Measurements from ENCODE around the gene ACSF3. TPM values are rescaled to one million over a fixed set of nuclear protein-coding genes. Genes with fewer than 3 reads are reported as not detected.

The ACSF3 gene
- total and polyA plus RNA-seq, 2 of the 4 experiments (the other 2 are of a cell fraction), result 9.5 to 14.2 TPM

DNA sequence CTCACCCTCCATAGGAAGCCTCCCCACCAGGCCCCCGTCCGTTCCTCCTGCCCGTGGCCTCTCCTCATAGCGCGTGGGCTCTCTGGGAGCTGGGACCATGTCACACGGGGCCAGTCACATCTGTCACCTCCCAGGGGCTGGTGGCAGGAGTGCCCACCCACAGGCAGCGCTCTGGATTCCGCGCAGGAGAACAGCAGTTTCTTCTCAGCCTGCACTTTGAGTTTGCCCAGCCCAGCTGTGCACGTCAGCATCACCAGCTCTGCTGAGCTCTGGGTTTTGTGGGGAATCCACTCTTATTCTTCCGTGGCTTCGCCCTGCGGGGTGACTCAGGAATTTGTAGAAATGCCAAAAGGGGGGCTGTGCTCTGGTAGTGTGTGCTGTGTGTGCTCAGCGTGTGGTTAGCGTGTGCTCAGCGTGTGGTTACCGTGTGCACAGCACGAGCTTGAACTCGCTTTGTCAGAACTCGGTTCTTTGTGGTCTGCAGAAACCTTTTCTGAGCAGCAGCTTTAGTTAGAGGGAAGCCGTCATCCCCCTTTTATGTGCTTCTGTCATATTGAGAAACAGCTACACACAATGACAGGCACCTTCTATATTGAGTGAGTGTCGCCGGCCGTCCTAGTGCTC is 3.2 kb downstream of the ACSF3 start:
- peaks cover 14% of the 10 kb centered on the region; the same call in 1 of the 2 replicates for H3K36me3 ChIP-seq (ENCODE audit: control insufficient read depth, insufficient read depth, low read length)
- ChIA-PET CTCF (no interaction called here), POLR2A (ENCODE audit: unreplicated experiment) (no interaction called here)
- dilution Hi-C loops (cut with HindIII; ENCODE audit: low sequenced_read_pairs, unreplicated experiment) (no loop called here), in situ Hi-C loops (cut with MboI; ENCODE audit: low sequenced_read_pairs) (no loop called here), intact Hi-C loops (cut with micrococcal nuclease) (no loop called here)
- H2AK5ac ChIP-seq (ENCODE audit: low read depth, low read length), result no peak overlapping the region
- no peak overlapping the region for H2BK15ac ChIP-seq (ENCODE audit: low read depth, low read length)
- H4K20me1 ChIP-seq (ENCODE audit: insufficient read depth, low read length), result peaks cover 17% of the 10 kb centered on the region
- H3K9me1 ChIP-seq (ENCODE audit: insufficient read depth, low read length), result peaks cover 10% of the 10 kb centered on the region
- DNase-seq, result peak; percentile 12
- no peak overlapping the region for H2AK9ac ChIP-seq (replicated peaks; ENCODE audit: low read depth, low read length, poor library complexity)
- no peaks in the 10 kb centered on the region for H3K9me3 ChIP-seq (ENCODE audit: control insufficient read depth, insufficient read depth, low read length)
- H2BK20ac ChIP-seq (ENCODE audit: low read depth, low read length), result no peak overlapping the region
- H2BK5ac ChIP-seq (ENCODE audit: low read depth, low read length, poor library complexity, severe bottlenecking), result no peak overlapping the region
- ATAC-seq (ENCODE audit: low read depth), result no peak
- H3K4ac ChIP-seq (ENCODE audit: low read depth, low read length), result no peak overlapping the region
- no peak overlapping the region for H3K4me2 ChIP-seq (ENCODE audit: low read depth, low read length)
- no peak overlapping the region for H3K23ac ChIP-seq (ENCODE audit: low read depth, low read length)
- no peak overlapping the region for H2AFZ ChIP-seq (replicated peaks; ENCODE audit: low read length, poor library complexity)
- H3K4me3 ChIP-seq (ENCODE audit: insufficient read depth, low read depth, low read length), result no peak overlapping the region
- no peak overlapping the region for H3K18ac ChIP-seq (ENCODE audit: low read depth, low read length)
- no peak overlapping the region for H3K56ac ChIP-seq (ENCODE audit: extremely low read depth, insufficient read depth, low read length)
- TF ChIP-seq, protein P1, sequence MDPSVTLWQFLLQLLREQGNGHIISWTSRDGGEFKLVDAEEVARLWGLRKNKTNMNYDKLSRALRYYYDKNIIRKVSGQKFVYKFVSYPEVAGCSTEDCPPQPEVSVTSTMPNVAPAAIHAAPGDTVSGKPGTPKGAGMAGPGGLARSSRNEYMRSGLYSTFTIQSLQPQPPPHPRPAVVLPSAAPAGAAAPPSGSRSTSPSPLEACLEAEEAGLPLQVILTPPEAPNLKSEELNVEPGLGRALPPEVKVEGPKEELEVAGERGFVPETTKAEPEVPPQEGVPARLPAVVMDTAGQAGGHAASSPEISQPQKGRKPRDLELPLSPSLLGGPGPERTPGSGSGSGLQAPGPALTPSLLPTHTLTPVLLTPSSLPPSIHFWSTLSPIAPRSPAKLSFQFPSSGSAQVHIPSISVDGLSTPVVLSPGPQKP (IDR thresholded peaks at IDR 0.05; ENCODE audit: borderline replicate concordance, low read depth, low read length), result no peak
- TF ChIP-seq FOS (IDR thresholded peaks at IDR 0.05; ENCODE audit: low read depth, low read length), result no peak
- TF ChIP-seq SMC3 (IDR thresholded peaks at IDR 0.05; ENCODE audit: low read depth, low read length), result no peak
- TF ChIP-seq, protein P2, sequence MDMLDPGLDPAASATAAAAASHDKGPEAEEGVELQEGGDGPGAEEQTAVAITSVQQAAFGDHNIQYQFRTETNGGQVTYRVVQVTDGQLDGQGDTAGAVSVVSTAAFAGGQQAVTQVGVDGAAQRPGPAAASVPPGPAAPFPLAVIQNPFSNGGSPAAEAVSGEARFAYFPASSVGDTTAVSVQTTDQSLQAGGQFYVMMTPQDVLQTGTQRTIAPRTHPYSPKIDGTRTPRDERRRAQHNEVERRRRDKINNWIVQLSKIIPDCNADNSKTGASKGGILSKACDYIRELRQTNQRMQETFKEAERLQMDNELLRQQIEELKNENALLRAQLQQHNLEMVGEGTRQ (IDR thresholded peaks at IDR 0.05; ENCODE audit: low read depth, low read length), result no peak
- no peak for TF ChIP-seq MXI1 (IDR thresholded peaks at IDR 0.05; ENCODE audit: borderline replicate concordance, low read depth, low read length)
- TF ChIP-seq MAFK (IDR thresholded peaks at IDR 0.05; ENCODE audit: low read depth, low read length), result no peak
- TF ChIP-seq BHLHE40 (IDR thresholded peaks at IDR 0.05; ENCODE audit: low read depth, low read length), result no peak
- TF ChIP-seq, protein P3, sequence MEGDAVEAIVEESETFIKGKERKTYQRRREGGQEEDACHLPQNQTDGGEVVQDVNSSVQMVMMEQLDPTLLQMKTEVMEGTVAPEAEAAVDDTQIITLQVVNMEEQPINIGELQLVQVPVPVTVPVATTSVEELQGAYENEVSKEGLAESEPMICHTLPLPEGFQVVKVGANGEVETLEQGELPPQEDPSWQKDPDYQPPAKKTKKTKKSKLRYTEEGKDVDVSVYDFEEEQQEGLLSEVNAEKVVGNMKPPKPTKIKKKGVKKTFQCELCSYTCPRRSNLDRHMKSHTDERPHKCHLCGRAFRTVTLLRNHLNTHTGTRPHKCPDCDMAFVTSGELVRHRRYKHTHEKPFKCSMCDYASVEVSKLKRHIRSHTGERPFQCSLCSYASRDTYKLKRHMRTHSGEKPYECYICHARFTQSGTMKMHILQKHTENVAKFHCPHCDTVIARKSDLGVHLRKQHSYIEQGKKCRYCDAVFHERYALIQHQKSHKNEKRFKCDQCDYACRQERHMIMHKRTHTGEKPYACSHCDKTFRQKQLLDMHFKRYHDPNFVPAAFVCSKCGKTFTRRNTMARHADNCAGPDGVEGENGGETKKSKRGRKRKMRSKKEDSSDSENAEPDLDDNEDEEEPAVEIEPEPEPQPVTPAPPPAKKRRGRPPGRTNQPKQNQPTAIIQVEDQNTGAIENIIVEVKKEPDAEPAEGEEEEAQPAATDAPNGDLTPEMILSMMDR (conservative IDR thresholded peaks at IDR 0.05; ENCODE audit: low read depth, low read length), result no peak
- no peak for TF ChIP-seq RCOR1 (IDR thresholded peaks at IDR 0.05; ENCODE audit: insufficient replicate concordance, low read length)
- TF ChIP-seq RFX5 (IDR thresholded peaks at IDR 0.05; ENCODE audit: low read depth, low read length), result no peak
- TF ChIP-seq CHD1 (IDR thresholded peaks at IDR 0.05; ENCODE audit: low read depth, low read length), result no peak
- no peak overlapping the region for H4K8ac ChIP-seq (ENCODE audit: low read depth in 2 of 2, low read length in 2 of 2)
- no peak overlapping the region for H4K5ac ChIP-seq (ENCODE audit: low read depth, low read length)
- H3K27me3 ChIP-seq (ENCODE audit: control insufficient read depth, insufficient read depth, low read length), result no peaks in the 10 kb centered on the region; the same call in 1 of the 2 replicates
- peaks cover 31 to 50% of the 10 kb centered on the region in 2 experiments for H3K79me1 ChIP-seq (ENCODE audit: low read depth in 1 of 2, low read length in 2 of 2)
- no peak overlapping the region for H3K14ac ChIP-seq (replicated peaks; ENCODE audit: low read depth, low read length)
- no peak overlapping the region for H3K27ac ChIP-seq (ENCODE audit: insufficient read depth, low read length)
- H3K4me1 ChIP-seq (ENCODE audit: control insufficient read depth, insufficient read depth, low read length), result 0 out of 2 replicates have a peak, but pooled peaks cover 2% of the 10 kb centered on the region
- no peak overlapping the region for H3K9ac ChIP-seq (ENCODE audit: low read depth, low read length)
- no TSS peak for BruUV-seq (replicated peaks)
- no peak overlapping the region for H2BK120ac ChIP-seq (ENCODE audit: low read depth, low read length)
- no peak overlapping the region for H4K91ac ChIP-seq (ENCODE audit: insufficient read depth, low read depth, low read length)
- 73% methylated on average over 19 of the region's 24 CpGs; no CpG with 5 or more reads in 1 of the 2 experiments for WGBS, 2 experiments (ENCODE audit: extremely low coverage in 2 of 2, insufficient read length in 1 of 2)
